ENCODE results near the gene MPPED1. TPM values are rescaled to one million over a fixed set of nuclear protein-coding genes. Genes with fewer than 3 reads are reported as not detected.

MPPED1 gene
- total RNA-seq, 1 experiment from 2014 or later = 0.28 TPM

DNA sequence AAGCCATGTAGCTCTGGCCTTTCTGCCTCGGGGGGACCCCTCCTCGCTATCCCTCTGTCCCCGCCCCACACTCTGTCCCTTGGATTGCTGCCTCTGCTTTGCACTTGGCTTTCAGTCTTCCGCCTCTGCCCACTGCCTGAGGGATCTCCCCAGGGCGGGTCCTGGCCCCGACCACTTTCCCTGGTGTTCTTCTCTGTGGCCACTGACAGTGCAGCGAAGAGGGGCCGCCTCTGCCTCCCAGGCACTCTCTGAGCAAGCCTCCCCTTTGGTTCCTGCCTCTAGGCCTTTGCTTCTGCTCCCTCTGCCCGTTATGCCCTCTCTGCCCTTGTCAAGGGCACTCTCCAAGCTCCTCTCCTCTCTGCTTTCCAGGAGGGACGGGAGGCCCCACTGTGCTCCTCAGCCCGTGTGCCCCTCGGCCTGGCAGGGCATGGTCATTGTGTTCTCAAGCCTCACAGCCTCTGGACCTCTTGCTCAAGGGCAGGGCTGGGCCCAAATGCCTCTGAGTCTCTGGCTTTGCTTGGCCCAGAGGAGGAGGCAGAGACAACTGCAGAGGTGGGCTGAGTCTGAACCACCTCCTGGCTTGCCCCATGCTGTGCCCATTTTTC is 5.5 kb upstream of the MPPED1 start:
- Histone ChIP-seq H3K79me2 (ENCODE audit: insufficient read depth, low read length) (no peaks in the 10 kb centered on the region), H2BK5ac (ENCODE audit: insufficient read length, low read length) (no peak overlapping the region), H4K91ac (ENCODE audit: insufficient read length, low read depth, low read length) (no peak overlapping the region), H3K56ac (ENCODE audit: insufficient read length, low read depth, low read length) (no peak overlapping the region), H2BK20ac (ENCODE audit: low read depth, low read length, poor library complexity, severe bottlenecking) (no peak overlapping the region), H3K4me1 (ENCODE audit: insufficient read depth, low read length) (no peaks in the 10 kb centered on the region), H2BK15ac (ENCODE audit: low read depth, low read length) (no peak overlapping the region), H3K18ac (ENCODE audit: insufficient read length, low read depth, low read length) (no peak overlapping the region), H4K20me1 (ENCODE audit: control insufficient read depth, insufficient read depth, insufficient read length) (no peaks in the 10 kb centered on the region), H2AK5ac (ENCODE audit: insufficient read length, low read length) (no peak overlapping the region), H3K23me2 (ENCODE audit: insufficient read length, low read depth, low read length, poor library complexity, severe bottlenecking) (no peaks in the 10 kb centered on the region), H3K4ac (ENCODE audit: low read depth, low read length) (no peak overlapping the region), H3K79me1 (ENCODE audit: insufficient read depth, low read depth, low read length, poor library complexity, severe bottlenecking) (no peaks in the 10 kb centered on the region), H3K27ac (ENCODE audit: insufficient read length, low read depth, low read length) (no peak overlapping the region), H3K23ac (ENCODE audit: insufficient read length, low read depth, low read length) (no peak overlapping the region), H3K9ac (ENCODE audit: extremely low read depth, insufficient read length, low read length) (no peak overlapping the region), H3K9me3 (ENCODE audit: control insufficient read depth, low read depth, low read length) (no peaks in the 10 kb centered on the region), H3T11ph (ENCODE audit: low read length) (no peak overlapping the region), H4K5ac (ENCODE audit: insufficient read length, low read depth, low read length) (no peak overlapping the region), H3K27me3 (ENCODE audit: insufficient read depth, low read length) (peaks cover 7% of the 10 kb centered on the region; the same call in 1 of the 2 replicates), H2BK12ac (ENCODE audit: insufficient read length, low read depth, low read length) (no peak overlapping the region), H3K14ac (ENCODE audit: insufficient read depth, low read length) (no peak overlapping the region; the same call in 1 of the 2 replicates), H2BK120ac (ENCODE audit: low read depth, low read length, poor library complexity, severe bottlenecking) (no peak overlapping the region), H3K4me2 (ENCODE audit: insufficient read depth, insufficient read length, low read length) (no peak overlapping the region), H2AFZ (ENCODE audit: low read length) (no peak overlapping the region), H4K8ac (replicated peaks; ENCODE audit: insufficient read length, low read depth, low read length) (no peak overlapping the region)
- no CpG with 5 or more reads among the region's 12 CpGs for WGBS (ENCODE audit: extremely low coverage, insufficient read length, low lambda C conversion rate)
- Mint-ChIP-seq H3K36me3 (ENCODE audit: insufficient read depth in 1 of 3, low read depth in 3 of 3) (no peaks in the 10 kb centered on the region), H3K27me3 (ENCODE audit: low read depth) (peaks cover 38% of the 10 kb centered on the region), H3K9me3 (no peaks in the 10 kb centered on the region), H3K4me1 (peaks cover 2 to 14% of the 10 kb centered on the region in 2 experiments; a peak in 2 of 4 replicates), H3K4me3 (no peak overlapping the region), H3K27ac (peak overlapping the region in 1 of 3 experiments; percentile 76; a peak in 1 of 7 replicates)
- no peak for DNase-seq
- TF ChIP-seq, protein P1, sequence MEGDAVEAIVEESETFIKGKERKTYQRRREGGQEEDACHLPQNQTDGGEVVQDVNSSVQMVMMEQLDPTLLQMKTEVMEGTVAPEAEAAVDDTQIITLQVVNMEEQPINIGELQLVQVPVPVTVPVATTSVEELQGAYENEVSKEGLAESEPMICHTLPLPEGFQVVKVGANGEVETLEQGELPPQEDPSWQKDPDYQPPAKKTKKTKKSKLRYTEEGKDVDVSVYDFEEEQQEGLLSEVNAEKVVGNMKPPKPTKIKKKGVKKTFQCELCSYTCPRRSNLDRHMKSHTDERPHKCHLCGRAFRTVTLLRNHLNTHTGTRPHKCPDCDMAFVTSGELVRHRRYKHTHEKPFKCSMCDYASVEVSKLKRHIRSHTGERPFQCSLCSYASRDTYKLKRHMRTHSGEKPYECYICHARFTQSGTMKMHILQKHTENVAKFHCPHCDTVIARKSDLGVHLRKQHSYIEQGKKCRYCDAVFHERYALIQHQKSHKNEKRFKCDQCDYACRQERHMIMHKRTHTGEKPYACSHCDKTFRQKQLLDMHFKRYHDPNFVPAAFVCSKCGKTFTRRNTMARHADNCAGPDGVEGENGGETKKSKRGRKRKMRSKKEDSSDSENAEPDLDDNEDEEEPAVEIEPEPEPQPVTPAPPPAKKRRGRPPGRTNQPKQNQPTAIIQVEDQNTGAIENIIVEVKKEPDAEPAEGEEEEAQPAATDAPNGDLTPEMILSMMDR (conservative IDR thresholded peaks at IDR 0.05) = no peak

All from H9 (cell line).